ENCODE measurements around the gene PLA2G2C.

Gene PLA2G2C

GRCh38 chr1:20115479-20115878, 70.8 kb downstream of the PLA2G2C start:
- DNase-seq (ENCODE audit: low read depth): no peak
- no peak overlapping the region for H3K4me3 ChIP-seq (ENCODE audit: low read depth, low read length)

DNA sequence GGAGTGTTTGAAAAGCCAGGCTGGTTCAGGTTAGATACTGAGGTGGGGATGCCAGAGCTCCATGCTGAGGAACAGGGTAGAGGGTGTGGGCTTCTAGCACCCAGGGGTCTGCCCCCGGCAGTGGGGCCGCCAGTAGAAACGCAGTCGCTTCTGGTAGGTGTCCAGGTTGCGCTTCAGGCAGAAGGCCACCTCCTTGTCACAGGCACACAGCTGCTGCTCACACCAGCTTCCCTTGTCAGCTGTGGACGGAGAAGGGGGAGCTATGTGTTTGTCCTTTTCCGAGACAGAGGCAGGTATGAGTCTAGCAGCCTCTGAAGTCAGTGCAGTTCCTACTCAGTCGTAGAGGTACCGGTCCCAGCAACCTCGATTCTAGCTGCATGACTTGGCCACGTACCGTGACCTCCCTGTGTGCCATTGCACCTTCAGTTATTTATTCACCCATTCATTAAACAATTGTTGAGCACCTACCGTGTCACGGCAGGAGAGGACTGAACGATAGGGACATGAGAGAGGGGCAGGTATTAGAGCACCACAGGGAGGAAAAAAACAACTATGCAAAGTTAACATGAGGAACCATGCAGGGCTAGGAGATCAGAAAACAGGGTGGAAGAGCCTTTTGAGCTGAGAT, 72.2 kb downstream of the PLA2G2C start:
- no peak for DNase-seq (ENCODE audit: low read depth)
- no peak overlapping the region for H3K4me3 ChIP-seq (ENCODE audit: low read depth, low read length)
